ENCODE data around the gene FAM76A.
A peak's percentile ranks its signal among the peaks of the same experiment; 100 is the strongest.

Gene FAM76A

DNA sequence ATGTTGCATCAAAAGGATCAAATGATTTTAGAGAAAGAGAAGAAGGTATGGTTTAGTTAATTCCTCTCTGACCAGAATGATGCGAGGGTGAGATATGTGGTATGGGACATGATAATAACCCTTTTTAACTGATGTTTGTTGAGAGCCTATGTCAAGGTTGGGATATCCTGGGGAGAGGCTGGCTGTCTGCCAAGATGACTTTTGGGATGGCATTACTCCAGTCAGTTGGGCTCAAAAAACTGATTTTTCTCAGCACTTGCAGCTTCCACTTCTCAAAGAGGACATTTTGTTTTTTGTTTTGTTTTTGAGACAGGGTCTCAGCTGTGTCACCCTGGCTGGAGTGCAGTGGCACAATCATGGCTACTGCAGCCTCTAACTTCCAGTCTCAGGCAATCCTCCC lies 29.5 kb downstream of the FAM76A start:
- FAIRE-seq, result peak; percentile 13
- DNase-seq (ENCODE audit: insufficient read length, low spot score), result no peak
- TF ChIP-seq TAF1 (IDR thresholded peaks at IDR 0.05; ENCODE audit: low read depth, low read length), result no peak
- no peak for TF ChIP-seq PAX5 (IDR thresholded peaks at IDR 0.05; ENCODE audit: insufficient read depth, low read length, severe bottlenecking)
- TF ChIP-seq POLR2AphosphoS5 (IDR thresholded peaks at IDR 0.05; ENCODE audit: low read depth, low read length), result no peak
- TF ChIP-seq SPI1 (IDR thresholded peaks at IDR 0.05; ENCODE audit: low read depth, low read length), result no peak
- no peak for TF ChIP-seq POLR2A (IDR thresholded peaks at IDR 0.05; ENCODE audit: low read depth, low read length)
- TF ChIP-seq POU2F2 (IDR thresholded peaks at IDR 0.05; ENCODE audit: low read depth, low read length), result no peak

GRCh38 chr1:27755865-27756264 lies 30.1 kb downstream of the FAM76A start:
- TF ChIP-seq POLR2AphosphoS5 (IDR thresholded peaks at IDR 0.05; ENCODE audit: low read depth, low read length) (no peak), POU2F2 (IDR thresholded peaks at IDR 0.05; ENCODE audit: low read depth, low read length) (no peak), PAX5 (IDR thresholded peaks at IDR 0.05; ENCODE audit: insufficient read depth, low read length, severe bottlenecking) (no peak), POLR2A (IDR thresholded peaks at IDR 0.05; ENCODE audit: low read depth, low read length) (no peak), TAF1 (IDR thresholded peaks at IDR 0.05; ENCODE audit: low read depth, low read length) (no peak), SPI1 (IDR thresholded peaks at IDR 0.05; ENCODE audit: low read depth, low read length) (no peak)
- DNase-seq (ENCODE audit: insufficient read length, low spot score), result no peak
- no peak for FAIRE-seq

- DNase-seq (ENCODE audit: insufficient read length, low spot score) (no peak), FAIRE-seq (no peak)
- TF ChIP-seq POLR2A (IDR thresholded peaks at IDR 0.05; ENCODE audit: low read depth, low read length), result no peak
- TF ChIP-seq POLR2AphosphoS5 (IDR thresholded peaks at IDR 0.05; ENCODE audit: low read depth, low read length), result no peak
- TF ChIP-seq TAF1 (IDR thresholded peaks at IDR 0.05; ENCODE audit: low read depth, low read length), result no peak
- no peak for TF ChIP-seq POU2F2 (IDR thresholded peaks at IDR 0.05; ENCODE audit: low read depth, low read length)
- TF ChIP-seq PAX5 (IDR thresholded peaks at IDR 0.05; ENCODE audit: insufficient read depth, low read length, severe bottlenecking), result no peak
- TF ChIP-seq SPI1 (IDR thresholded peaks at IDR 0.05; ENCODE audit: low read depth, low read length), result no peak
Observed at GRCh38 chr1:27759236-27759635, 33.5 kb downstream of the FAM76A start.

- DNase-seq (ENCODE audit: insufficient read length, low spot score) (no peak), FAIRE-seq (no peak)
- no peak for TF ChIP-seq PAX5 (IDR thresholded peaks at IDR 0.05; ENCODE audit: insufficient read depth, low read length, severe bottlenecking)
- no peak for TF ChIP-seq TAF1 (IDR thresholded peaks at IDR 0.05; ENCODE audit: low read depth, low read length)
- no peak for TF ChIP-seq POLR2AphosphoS5 (IDR thresholded peaks at IDR 0.05; ENCODE audit: low read depth, low read length)
- TF ChIP-seq POLR2A (IDR thresholded peaks at IDR 0.05; ENCODE audit: low read depth, low read length), result no peak
- TF ChIP-seq SPI1 (IDR thresholded peaks at IDR 0.05; ENCODE audit: low read depth, low read length), result no peak
- no peak for TF ChIP-seq POU2F2 (IDR thresholded peaks at IDR 0.05; ENCODE audit: low read depth, low read length)
Observed at GRCh38 chr1:27760426-27760825, 34.7 kb downstream of the FAM76A start.

DNA sequence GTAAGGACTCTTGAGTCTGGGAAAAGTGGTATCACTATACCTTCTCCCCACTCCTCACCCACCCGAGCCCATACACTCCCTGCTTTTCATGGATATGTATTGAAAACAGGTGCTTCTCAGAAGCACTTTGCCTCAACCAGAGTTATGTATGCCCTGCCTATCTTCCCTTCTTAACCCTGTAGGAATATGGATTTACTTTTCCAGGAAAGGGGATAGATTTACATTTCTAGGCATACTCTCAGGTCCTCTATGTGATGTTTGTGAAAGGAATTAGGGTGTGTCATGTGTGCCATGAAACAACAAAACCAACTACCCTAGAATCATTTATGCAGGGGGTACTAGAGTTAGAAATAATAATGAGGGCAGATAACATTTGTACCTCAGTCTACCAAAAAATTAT lies 36.3 kb downstream of the FAM76A start:
- TF ChIP-seq SPI1 (IDR thresholded peaks at IDR 0.05; ENCODE audit: low read depth, low read length) (no peak), PAX5 (IDR thresholded peaks at IDR 0.05; ENCODE audit: insufficient read depth, low read length, severe bottlenecking) (no peak), TAF1 (IDR thresholded peaks at IDR 0.05; ENCODE audit: low read depth, low read length) (no peak), POLR2A (IDR thresholded peaks at IDR 0.05; ENCODE audit: low read depth, low read length) (no peak), POU2F2 (IDR thresholded peaks at IDR 0.05; ENCODE audit: low read depth, low read length) (no peak), POLR2AphosphoS5 (IDR thresholded peaks at IDR 0.05; ENCODE audit: low read depth, low read length) (no peak)
- no peak for DNase-seq (ENCODE audit: insufficient read length, low spot score)
- no peak for FAIRE-seq

- FAIRE-seq, result no peak
- no peak for DNase-seq (ENCODE audit: insufficient read length, low spot score)
- TF ChIP-seq POLR2A (IDR thresholded peaks at IDR 0.05; ENCODE audit: low read depth, low read length) (no peak), POU2F2 (IDR thresholded peaks at IDR 0.05; ENCODE audit: low read depth, low read length) (no peak), PAX5 (IDR thresholded peaks at IDR 0.05; ENCODE audit: insufficient read depth, low read length, severe bottlenecking) (no peak), POLR2AphosphoS5 (IDR thresholded peaks at IDR 0.05; ENCODE audit: low read depth, low read length) (no peak), SPI1 (IDR thresholded peaks at IDR 0.05; ENCODE audit: low read depth, low read length) (no peak), TAF1 (IDR thresholded peaks at IDR 0.05; ENCODE audit: low read depth, low read length) (no peak)
Observed at GRCh38 chr1:27763358-27763757, 37.6 kb downstream of the FAM76A start.

DNA sequence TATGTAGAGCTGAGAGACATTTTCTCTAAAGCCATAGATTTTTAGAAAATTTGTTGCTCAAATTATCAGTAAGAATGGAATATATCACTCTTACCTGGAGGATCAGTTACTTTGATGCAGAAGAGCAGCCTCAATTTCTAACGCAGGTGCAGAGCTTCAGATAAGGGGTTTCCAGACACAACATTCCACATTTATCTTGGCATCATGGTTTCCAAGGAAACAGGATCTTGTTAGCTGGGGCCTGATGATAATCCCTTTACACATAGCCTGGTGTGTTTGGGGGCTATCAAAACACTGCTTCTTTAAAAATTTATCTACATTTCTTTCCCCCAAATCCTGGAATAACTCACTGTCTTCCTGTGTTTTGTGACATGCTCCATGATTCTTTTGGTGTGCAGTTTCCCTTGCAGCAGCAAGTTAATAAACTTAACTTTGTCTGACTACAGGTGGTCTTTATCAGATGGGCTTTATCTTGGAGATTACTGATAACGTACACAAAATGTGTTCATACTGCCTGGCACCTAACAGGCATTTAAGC lies 44.6 kb downstream of the FAM76A start:
- DNase-seq (ENCODE audit: insufficient read length, low spot score), result no peak
- no peak for TF ChIP-seq POLR2A (IDR thresholded peaks at IDR 0.05; ENCODE audit: low read depth, low read length)
- TF ChIP-seq POU2F2 (IDR thresholded peaks at IDR 0.05; ENCODE audit: low read depth, low read length), result no peak
- TF ChIP-seq TAF1 (IDR thresholded peaks at IDR 0.05; ENCODE audit: low read depth, low read length), result no peak
- TF ChIP-seq PAX5 (IDR thresholded peaks at IDR 0.05; ENCODE audit: insufficient read depth, low read length, severe bottlenecking), result no peak
- no peak for TF ChIP-seq SPI1 (IDR thresholded peaks at IDR 0.05; ENCODE audit: low read depth, low read length)
- no peak for TF ChIP-seq POLR2AphosphoS5 (IDR thresholded peaks at IDR 0.05; ENCODE audit: low read depth, low read length)
- FAIRE-seq, result no peak

GRCh38 chr1:27772036-27772931 lies 46.5 kb downstream of the FAM76A start:
- FAIRE-seq (no peak), DNase-seq (ENCODE audit: insufficient read length, low spot score) (no peak)
- TF ChIP-seq TAF1 (IDR thresholded peaks at IDR 0.05; ENCODE audit: low read depth, low read length) (no peak), POLR2AphosphoS5 (IDR thresholded peaks at IDR 0.05; ENCODE audit: low read depth, low read length) (no peak; the same call in 1 of the 2 replicates), SPI1 (IDR thresholded peaks at IDR 0.05; ENCODE audit: low read depth, low read length) (no peak), PAX5 (IDR thresholded peaks at IDR 0.05; ENCODE audit: insufficient read depth, low read length, severe bottlenecking) (no peak), POU2F2 (IDR thresholded peaks at IDR 0.05; ENCODE audit: low read depth, low read length) (no peak)

All from GM12891 (cell line).